T-helper 2 cell treated with Interferon-gamma antibody and Interleukin-4, amounts not matched to agents 5 μg/mL and 100 μg/mL, for 36 hours (primary cell): Measurements from ENCODE around the gene STARD10.
"Not testable (repeated sequence)": the region's sequence is repeated elsewhere in the genome, so short reads cannot be mapped to it uniquely, and the experiment has no call there.

Experiments
- DNase-seq: peaks from one replicate; pipeline ENCODE4 v3.0.0; 2021; ENCODE audit warnings: low spot score
- H3K27ac Mint-ChIP-seq: one replicate; pipeline ENCODE4 v1.8.0; 2021; ENCODE audit warnings: mild to moderate bottlenecking, mixed read lengths
- H3K27me3 Mint-ChIP-seq: one replicate; pipeline ENCODE4 v1.8.0; 2021; ENCODE audit warnings: low read depth, mixed read lengths
- H3K36me3 Mint-ChIP-seq: one replicate; pipeline ENCODE4 v1.8.0; 2021; ENCODE audit warnings: low read depth, mixed read lengths
- H3K4me1 Mint-ChIP-seq: one replicate; pipeline ENCODE4 v1.8.0; 2021; ENCODE audit warnings: low read depth, mixed read lengths
- H3K4me3 Mint-ChIP-seq: one replicate; pipeline ENCODE4 v1.8.0; 2022; ENCODE audit warnings: mild to moderate bottlenecking, moderate library complexity, mixed read lengths
- H3K9me3 Mint-ChIP-seq: one replicate; pipeline ENCODE4 v1.8.0; 2021; ENCODE audit warnings: mixed read lengths

Gene STARD10

GRCh38 chr11:72829884-72830533 is 36.2 kb upstream of the STARD10 start:
- peak overlapping the region; percentile 31 for H3K27ac Mint-ChIP-seq
- no peaks in the 10 kb centered on the region for H3K9me3 Mint-ChIP-seq
- H3K36me3 Mint-ChIP-seq, result peaks cover 42% of the 10 kb centered on the region
- no peak overlapping the region for H3K4me3 Mint-ChIP-seq
- no peaks in the 10 kb centered on the region for H3K27me3 Mint-ChIP-seq
- peaks cover 12% of the 10 kb centered on the region for H3K4me1 Mint-ChIP-seq
- DNase-seq, result no peak

GRCh38 chr11:72829178-72829577 is 35.3 kb upstream of the STARD10 start:
- peaks cover 42% of the 10 kb centered on the region for H3K36me3 Mint-ChIP-seq
- no peaks in the 10 kb centered on the region for H3K9me3 Mint-ChIP-seq
- H3K4me1 Mint-ChIP-seq, result peaks cover 6% of the 10 kb centered on the region
- H3K4me3 Mint-ChIP-seq, result no peak overlapping the region
- H3K27ac Mint-ChIP-seq, result no peak overlapping the region
- no peak for DNase-seq
- no peaks in the 10 kb centered on the region for H3K27me3 Mint-ChIP-seq

GRCh38 chr11:72828692-72829101 is 34.9 kb upstream of the STARD10 start:
- peaks cover 46% of the 10 kb centered on the region for H3K36me3 Mint-ChIP-seq
- no peak overlapping the region for H3K4me3 Mint-ChIP-seq
- no peak overlapping the region for H3K27ac Mint-ChIP-seq
- no peaks in the 10 kb centered on the region for H3K27me3 Mint-ChIP-seq
- peaks cover 6% of the 10 kb centered on the region for H3K4me1 Mint-ChIP-seq
- no peaks in the 10 kb centered on the region for H3K9me3 Mint-ChIP-seq
- no peak for DNase-seq

- H3K4me1 Mint-ChIP-seq, result peaks cover 6% of the 10 kb centered on the region
Measured at GRCh38 chr11:72828081-72828567, 34.3 kb upstream of the STARD10 start.

GRCh38 chr11:72827656-72828055 is 33.8 kb upstream of the STARD10 start:
- peaks cover 54% of the 10 kb centered on the region for H3K36me3 Mint-ChIP-seq
- peak overlapping the region; percentile 57 for H3K27ac Mint-ChIP-seq
- not testable (repeated sequence) for H3K27me3 Mint-ChIP-seq, H3K9me3 Mint-ChIP-seq, H3K4me3 Mint-ChIP-seq, H3K4me1 Mint-ChIP-seq, DNase-seq

More at GRCh38 chr11:72828081-72828567, 34.3 kb upstream of the STARD10 start:
- Mint-ChIP-seq H3K27me3 (no peaks in the 10 kb centered on the region), H3K36me3 (peaks cover 51% of the 10 kb centered on the region), H3K9me3 (no peaks in the 10 kb centered on the region), H3K27ac (peak overlapping the region; percentile 57), H3K4me3 (no peak overlapping the region)
- DNase-seq, result no peak

- Mint-ChIP-seq H3K4me1 (peaks cover 6% of the 10 kb centered on the region), H3K27ac (peak overlapping the region; percentile 36), H3K4me3 (no peak overlapping the region), H3K9me3 (no peaks in the 10 kb centered on the region), H3K27me3 (no peaks in the 10 kb centered on the region), H3K36me3 (peaks cover 56% of the 10 kb centered on the region)
- DNase-seq, result no peak
Measured at GRCh38 chr11:72826942-72827480, 33.2 kb upstream of the STARD10 start.

- no peak for DNase-seq
- Mint-ChIP-seq H3K27me3 (no peaks in the 10 kb centered on the region), H3K27ac (no peak overlapping the region), H3K4me1 (peaks cover 3% of the 10 kb centered on the region), H3K9me3 (no peaks in the 10 kb centered on the region), H3K36me3 (peaks cover 50% of the 10 kb centered on the region), H3K4me3 (no peak overlapping the region)
Measured at GRCh38 chr11:72826191-72826941, 32.5 kb upstream of the STARD10 start.

GRCh38 chr11:72825661-72826060 is 31.8 kb upstream of the STARD10 start:
- Mint-ChIP-seq H3K27ac (peak overlapping the region; percentile 50), H3K9me3 (no peaks in the 10 kb centered on the region), H3K4me1 (peaks cover 3% of the 10 kb centered on the region), H3K27me3 (no peaks in the 10 kb centered on the region), H3K36me3 (peaks cover 50% of the 10 kb centered on the region), H3K4me3 (no peak overlapping the region)
- no peak for DNase-seq

GRCh38 chr11:72824811-72825505 is 31.1 kb upstream of the STARD10 start:
- no peaks in the 10 kb centered on the region for H3K9me3 Mint-ChIP-seq
- H3K27ac Mint-ChIP-seq, result peak overlapping the region; percentile 50
- no peak for DNase-seq
- no peaks in the 10 kb centered on the region for H3K27me3 Mint-ChIP-seq
- H3K4me3 Mint-ChIP-seq, result no peak overlapping the region
- peaks cover 51% of the 10 kb centered on the region for H3K36me3 Mint-ChIP-seq
- peaks cover 3% of the 10 kb centered on the region for H3K4me1 Mint-ChIP-seq

- Mint-ChIP-seq H3K4me1 (peaks cover 5% of the 10 kb centered on the region), H3K9me3 (no peaks in the 10 kb centered on the region), H3K36me3 (peaks cover 49% of the 10 kb centered on the region), H3K27ac (no peak overlapping the region), H3K27me3 (no peaks in the 10 kb centered on the region), H3K4me3 (no peak overlapping the region)
- DNase-seq, result no peak
Measured at GRCh38 chr11:72824020-72824419, 30.2 kb upstream of the STARD10 start.

GRCh38 chr11:72823105-72823804 is 29.4 kb upstream of the STARD10 start:
- H3K4me1 Mint-ChIP-seq, result peaks cover 9% of the 10 kb centered on the region
- no peak overlapping the region for H3K4me3 Mint-ChIP-seq
- H3K27me3 Mint-ChIP-seq, result no peaks in the 10 kb centered on the region
- H3K9me3 Mint-ChIP-seq, result no peaks in the 10 kb centered on the region
- no peak overlapping the region for H3K27ac Mint-ChIP-seq
- DNase-seq, result no peak
- peaks cover 52% of the 10 kb centered on the region for H3K36me3 Mint-ChIP-seq

- DNase-seq, result peak; percentile 59
- H3K4me1 Mint-ChIP-seq, result peaks cover 10% of the 10 kb centered on the region
- no peaks in the 10 kb centered on the region for H3K9me3 Mint-ChIP-seq
- peaks cover 58% of the 10 kb centered on the region for H3K36me3 Mint-ChIP-seq
- H3K27ac Mint-ChIP-seq, result no peak overlapping the region
- no peak overlapping the region for H3K4me3 Mint-ChIP-seq
- H3K27me3 Mint-ChIP-seq, result no peaks in the 10 kb centered on the region
Measured at GRCh38 chr11:72821920-72822799, 28.3 kb upstream of the STARD10 start.
